HepG2 (cell line): Measurements from ENCODE around the gene CA7.

Experiments
- FOXK1 ChIP-seq: sonication (generic); formaldehyde crosslinking; IDR thresholded peaks from 2 replicates; pipeline ENCODE4 v1.4.0; 2020; ENCODE audit warnings: low read depth, missing genetic modification reagents, borderline replicate concordance
- TBP ChIP-seq: sonication (generic); formaldehyde crosslinking; IDR thresholded peaks from 2 replicates; pipeline ENCODE4 v1.5.0; 2020; ENCODE audit warnings: missing genetic modification reagents
- ZNF274 ChIP-seq: sonication (generic); formaldehyde crosslinking; IDR thresholded peaks from 2 replicates; pipeline ENCODE4 v1.5.1; 2020; ENCODE audit warnings: mild to moderate bottlenecking, missing genetic modification reagents
- TF ChIP-seq, protein P1 (sequence below): sonication (generic); formaldehyde crosslinking; IDR thresholded peaks from 2 replicates; pipeline ENCODE4 v1.5.0; 2020; ENCODE audit warnings: mild to moderate bottlenecking, missing genetic modification reagents, moderate library complexity

DNA sequence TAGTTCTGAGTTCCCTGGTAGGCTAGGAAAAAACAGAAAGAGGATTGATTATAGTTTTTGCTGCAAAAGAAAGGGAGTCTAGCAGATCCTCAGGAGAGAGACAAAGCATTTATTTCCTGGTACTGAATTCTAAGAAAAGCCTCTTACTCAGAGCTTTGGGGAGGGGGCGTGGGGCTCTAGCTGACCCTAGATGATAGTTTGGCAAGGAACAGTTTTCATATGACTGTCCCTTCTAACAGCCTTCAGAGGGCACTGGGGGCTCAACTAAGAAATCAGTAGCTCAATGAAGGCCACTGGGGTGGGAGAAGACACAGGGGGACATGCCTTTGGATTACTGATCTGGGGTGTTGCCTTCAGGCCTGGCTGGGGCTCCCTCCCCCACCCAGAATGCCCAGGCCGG, 4.0 kb downstream of the CA7 start:
- TF ChIP-seq ZNF274 (CRISPR knock-in tag) (no peak), FOXK1 (no peak), TBP (CRISPR knock-in tag) (no peak)
- TF ChIP-seq, protein P1, sequence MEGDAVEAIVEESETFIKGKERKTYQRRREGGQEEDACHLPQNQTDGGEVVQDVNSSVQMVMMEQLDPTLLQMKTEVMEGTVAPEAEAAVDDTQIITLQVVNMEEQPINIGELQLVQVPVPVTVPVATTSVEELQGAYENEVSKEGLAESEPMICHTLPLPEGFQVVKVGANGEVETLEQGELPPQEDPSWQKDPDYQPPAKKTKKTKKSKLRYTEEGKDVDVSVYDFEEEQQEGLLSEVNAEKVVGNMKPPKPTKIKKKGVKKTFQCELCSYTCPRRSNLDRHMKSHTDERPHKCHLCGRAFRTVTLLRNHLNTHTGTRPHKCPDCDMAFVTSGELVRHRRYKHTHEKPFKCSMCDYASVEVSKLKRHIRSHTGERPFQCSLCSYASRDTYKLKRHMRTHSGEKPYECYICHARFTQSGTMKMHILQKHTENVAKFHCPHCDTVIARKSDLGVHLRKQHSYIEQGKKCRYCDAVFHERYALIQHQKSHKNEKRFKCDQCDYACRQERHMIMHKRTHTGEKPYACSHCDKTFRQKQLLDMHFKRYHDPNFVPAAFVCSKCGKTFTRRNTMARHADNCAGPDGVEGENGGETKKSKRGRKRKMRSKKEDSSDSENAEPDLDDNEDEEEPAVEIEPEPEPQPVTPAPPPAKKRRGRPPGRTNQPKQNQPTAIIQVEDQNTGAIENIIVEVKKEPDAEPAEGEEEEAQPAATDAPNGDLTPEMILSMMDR (CRISPR knock-in tag) = no peak
